Colonic mucosa (tissue), 4 donors: ENCODE results near the gene TBCC. TPM values are rescaled to one million over a fixed set of nuclear protein-coding genes. Genes with fewer than 3 reads are reported as not detected.

ENCODE experiments used
- DNase-seq: peaks from one replicate; pipeline ENCODE4 v3.0.0-alpha.2; 2020
- H3K27ac ChIP-seq: fragments of 200-600 bp; one replicate; pipeline ENCODE4 v1.8.0; 2021
- H3K27me3 ChIP-seq: fragments of 200-600 bp; one replicate; pipeline ENCODE4 v1.8.0; 2021
- H3K36me3 ChIP-seq: fragments of 200-600 bp; one replicate; pipeline ENCODE4 v1.8.0; 2021
- H3K4me1 ChIP-seq: fragments of 200-600 bp; one replicate; pipeline ENCODE4 v1.8.0; 2021; ENCODE audit warnings: mild to moderate bottlenecking
- H3K4me3 ChIP-seq: fragments of 200-600 bp; one replicate; pipeline ENCODE4 v1.8.0; 2021
- H3K9ac ChIP-seq, 2 donors: one replicate each; pipeline ENCODE4 v1.7.0; 2013; ENCODE audit warnings: control low read depth in 2 of 2, low read depth in 2 of 2, low read length in 2 of 2
- H3K9me3 ChIP-seq: fragments of 200-600 bp; one replicate; pipeline ENCODE4 v1.8.0; 2021
- CTCF ChIP-seq: fragments of 200-600 bp; IDR thresholded peaks from one replicate; pipeline ENCODE4 v1.8.0; 2022; ENCODE audit warnings: antibody characterized with exemption, mild to moderate bottlenecking
- intact Hi-C: fragments of 100-400 bp; cut with DNase I; formaldehyde crosslinking; loops from one replicate; pipeline ENCODE4 v1.14.1; 2022
- total RNA-seq, 2 donors: library from RNA; stranded (reverse); fragmentation: NEBNext Ultra II Directional in 1 of 2; extraction: Animal tissue kit (Norgen Biotek cat#: 25700) in 1 of 2; gene quantifications; one replicate each; pipeline ENCODE4 v1.2.1, GENCODE V29; 2021
- donor health status: healthy.
- donor health status: DM: no; HTN: no; CAD: no.
- donor health status: DM: no; HTN: no; CAD: no.

Gene TBCC
- total RNA-seq, 2 donors from 2014 or later = 24.2 to 24.8 TPM

- Histone ChIP-seq H3K4me1 (peaks cover 4% of the 10 kb centered on the region), H3K4me3 (no peak overlapping the region), H3K9me3 (no peaks in the 10 kb centered on the region), H3K27ac (no peak overlapping the region), H3K9ac (no peak overlapping the region), H3K27me3 (no peaks in the 10 kb centered on the region), H3K36me3 (no peaks in the 10 kb centered on the region)
- DNase-seq = no peak
- intact Hi-C loops = no loop called here
- no peak for TF ChIP-seq CTCF
These were observed 20.3 kb upstream of the TBCC start for GRCh38 chr6:42766163-42766670.

- no peak overlapping the region for H3K4me3 ChIP-seq
- no peaks in the 10 kb centered on the region for H3K27me3 ChIP-seq
- intact Hi-C loops = no loop called here
- peak overlapping the region; percentile 23 for H3K27ac ChIP-seq
- no peak for TF ChIP-seq CTCF
- H3K9me3 ChIP-seq = no peaks in the 10 kb centered on the region
- H3K4me1 ChIP-seq = peaks cover 4% of the 10 kb centered on the region
- H3K9ac ChIP-seq = no peak overlapping the region
- H3K36me3 ChIP-seq = no peaks in the 10 kb centered on the region
- peak; percentile 27 for DNase-seq
These were observed 19.2 kb upstream of the TBCC start for GRCh38 chr6:42764911-42765648.

- Histone ChIP-seq H3K9me3 (no peaks in the 10 kb centered on the region), H3K9ac (no peak overlapping the region), H3K27me3 (no peaks in the 10 kb centered on the region), H3K27ac (peak overlapping the region; percentile 29), H3K4me1 (peaks cover 4% of the 10 kb centered on the region), H3K36me3 (no peaks in the 10 kb centered on the region), H3K4me3 (no peak overlapping the region)
- no peak for TF ChIP-seq CTCF
- DNase-seq = no peak
- intact Hi-C loops = no loop called here
These were observed 17.0 kb upstream of the TBCC start for GRCh38 chr6:42762950-42763349.

GRCh38 chr6:42762426-42762859, 16.5 kb upstream of the TBCC start:
- peak; percentile 41 for DNase-seq
- Histone ChIP-seq H3K9ac (no peak overlapping the region), H3K27ac (peak overlapping the region; percentile 29), H3K9me3 (no peaks in the 10 kb centered on the region), H3K27me3 (no peaks in the 10 kb centered on the region), H3K36me3 (no peaks in the 10 kb centered on the region), H3K4me1 (peaks cover 4% of the 10 kb centered on the region), H3K4me3 (no peak overlapping the region)
- no peak for TF ChIP-seq CTCF
- intact Hi-C loops = no loop called here

GRCh38 chr6:42761287-42762067, 15.6 kb upstream of the TBCC start:
- Histone ChIP-seq H3K27ac (peak overlapping the region; percentile 29), H3K4me3 (no peak overlapping the region), H3K9me3 (no peaks in the 10 kb centered on the region), H3K9ac (peak overlapping the region in 1 of 2 donors; percentile 21), H3K36me3 (no peaks in the 10 kb centered on the region), H3K4me1 (peaks cover 4% of the 10 kb centered on the region), H3K27me3 (no peaks in the 10 kb centered on the region)
- no peak for TF ChIP-seq CTCF
- intact Hi-C loops = no loop called here
- no peak for DNase-seq
